ENCODE data around the gene HILPDA. TPM values are rescaled to one million over a fixed set of nuclear protein-coding genes. Genes with fewer than 3 reads are reported as not detected.
"Not testable (repeated sequence)": the region's sequence is repeated elsewhere in the genome, so short reads cannot be mapped to it uniquely, and the experiment has no call there.

Gene HILPDA
- total RNA-seq, 1 donor: 13.8 TPM

GRCh38 chr7:128456255-128456725 is 612 bp downstream of the HILPDA start:
- peaks cover 27% of the 10 kb centered on the region for H4K20me1 ChIP-seq (ENCODE audit: insufficient read depth, low read length)
- H3K4me1 ChIP-seq (ENCODE audit: insufficient read depth, low read length): peaks cover 35% of the 10 kb centered on the region
- DNase-seq (ENCODE audit: insufficient read length, low spot score, missing footprints): no peak
- peak overlapping the region; percentile 96 for H3K27ac ChIP-seq (ENCODE audit: low read depth, low read length)
- H3K27me3 ChIP-seq (ENCODE audit: insufficient read depth, low read length): no peaks in the 10 kb centered on the region
- peaks cover 7% of the 10 kb centered on the region for H3K36me3 ChIP-seq (ENCODE audit: insufficient read depth, low read length)
- H3K9me3 ChIP-seq (ENCODE audit: low read depth, low read length): no peaks in the 10 kb centered on the region
- peak overlapping the region; percentile 90 for H2AFZ ChIP-seq (ENCODE audit: low read length)
- H3K4me2 ChIP-seq (ENCODE audit: insufficient read depth, low read length): peak overlapping the region; percentile 99
- H3K79me2 ChIP-seq (ENCODE audit: insufficient read depth, low read length): peaks cover 34% of the 10 kb centered on the region
- H3K4me3 ChIP-seq (ENCODE audit: insufficient read depth, low read length): peak overlapping the region; percentile 97
- TF ChIP-seq CTCF (IDR thresholded peaks at IDR 0.05; ENCODE audit: extremely low read depth, low read depth, low read length): no peak

DNA sequence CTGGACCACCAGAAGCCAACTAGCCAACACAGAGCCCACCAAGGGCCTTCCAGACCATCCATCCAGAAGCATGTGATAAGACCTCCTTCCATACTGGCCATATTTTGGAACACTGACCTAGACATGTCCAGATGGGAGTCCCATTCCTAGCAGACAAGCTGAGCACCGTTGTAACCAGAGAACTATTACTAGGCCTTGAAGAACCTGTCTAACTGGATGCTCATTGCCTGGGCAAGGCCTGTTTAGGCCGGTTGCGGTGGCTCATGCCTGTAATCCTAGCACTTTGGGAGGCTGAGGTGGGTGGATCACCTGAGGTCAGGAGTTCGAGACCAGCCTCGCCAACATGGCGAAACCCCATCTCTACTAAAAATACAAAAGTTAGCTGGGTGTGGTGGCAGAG is 1.7 kb downstream of the HILPDA start:
- not testable (repeated sequence) for H3K27me3 ChIP-seq (ENCODE audit: insufficient read depth, low read length); H3K36me3 ChIP-seq (ENCODE audit: insufficient read depth, low read length); DNase-seq (ENCODE audit: insufficient read length, low spot score, missing footprints); H3K9me3 ChIP-seq (ENCODE audit: low read depth, low read length); H2AFZ ChIP-seq (ENCODE audit: low read length); H3K4me3 ChIP-seq (ENCODE audit: insufficient read depth, low read length); H3K27ac ChIP-seq (ENCODE audit: low read depth, low read length)
- Histone ChIP-seq H4K20me1 (ENCODE audit: insufficient read depth, low read length) (peaks cover 27% of the 10 kb centered on the region), H3K79me2 (ENCODE audit: insufficient read depth, low read length) (peaks cover 34% of the 10 kb centered on the region), H3K4me2 (ENCODE audit: insufficient read depth, low read length) (peak overlapping the region; percentile 99), H3K4me1 (ENCODE audit: insufficient read depth, low read length) (peaks cover 35% of the 10 kb centered on the region)

DNA sequence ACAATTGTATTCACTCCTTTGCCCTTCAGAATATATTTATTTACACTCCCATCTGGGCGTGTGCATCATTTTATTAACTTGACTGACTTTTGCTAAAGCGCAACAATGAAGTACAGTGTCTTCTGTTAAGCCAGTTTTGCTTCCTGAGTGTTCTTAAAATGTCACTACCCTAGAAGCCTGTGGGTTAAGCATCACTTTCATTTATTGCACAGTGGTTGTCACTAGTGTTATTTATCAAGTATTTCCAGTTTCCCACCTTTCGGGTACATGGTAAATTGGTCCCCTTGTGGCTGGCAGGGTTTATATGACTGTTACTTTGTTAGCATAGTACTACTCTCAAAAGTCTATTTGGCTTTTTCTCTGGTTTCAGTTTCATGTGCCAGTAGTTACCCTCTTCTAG is 3.3 kb downstream of the HILPDA start:
- peaks cover 34% of the 10 kb centered on the region for H3K79me2 ChIP-seq (ENCODE audit: insufficient read depth, low read length)
- no peak overlapping the region for H3K27ac ChIP-seq (ENCODE audit: low read depth, low read length)

GRCh38 chr7:128459394-128459878 is 3.8 kb downstream of the HILPDA start:
- peaks cover 34% of the 10 kb centered on the region for H3K79me2 ChIP-seq (ENCODE audit: insufficient read depth, low read length)
- peak; percentile 78 for DNase-seq (ENCODE audit: insufficient read length, low spot score, missing footprints)
- no peaks in the 10 kb centered on the region for H3K27me3 ChIP-seq (ENCODE audit: insufficient read depth, low read length)
- no peak overlapping the region for H2AFZ ChIP-seq (ENCODE audit: low read length)
- no peak overlapping the region for H3K27ac ChIP-seq (ENCODE audit: low read depth, low read length)
- peaks cover 27% of the 10 kb centered on the region for H4K20me1 ChIP-seq (ENCODE audit: insufficient read depth, low read length)
- H3K4me1 ChIP-seq (ENCODE audit: insufficient read depth, low read length): peaks cover 25% of the 10 kb centered on the region
- H3K4me3 ChIP-seq (ENCODE audit: insufficient read depth, low read length): no peak overlapping the region
- no peak overlapping the region for H3K4me2 ChIP-seq (ENCODE audit: insufficient read depth, low read length)
- H3K36me3 ChIP-seq (ENCODE audit: insufficient read depth, low read length): peaks cover 7% of the 10 kb centered on the region
- peak; percentile 72 for TF ChIP-seq CTCF (IDR thresholded peaks at IDR 0.05; ENCODE audit: extremely low read depth, low read depth, low read length)
- H3K9me3 ChIP-seq (ENCODE audit: low read depth, low read length): no peaks in the 10 kb centered on the region

More for the DNA sequence above, 3.3 kb downstream of the HILPDA start:
- no peak for TF ChIP-seq CTCF (IDR thresholded peaks at IDR 0.05; ENCODE audit: extremely low read depth, low read depth, low read length)
- H2AFZ ChIP-seq (ENCODE audit: low read length): no peak overlapping the region
- no peaks in the 10 kb centered on the region for H3K27me3 ChIP-seq (ENCODE audit: insufficient read depth, low read length)
- DNase-seq (ENCODE audit: insufficient read length, low spot score, missing footprints): peak; percentile 80
- H4K20me1 ChIP-seq (ENCODE audit: insufficient read depth, low read length): peaks cover 27% of the 10 kb centered on the region
- peaks cover 7% of the 10 kb centered on the region for H3K36me3 ChIP-seq (ENCODE audit: insufficient read depth, low read length)
- H3K4me2 ChIP-seq (ENCODE audit: insufficient read depth, low read length): no peak overlapping the region
- no peak overlapping the region for H3K4me3 ChIP-seq (ENCODE audit: insufficient read depth, low read length)
- H3K4me1 ChIP-seq (ENCODE audit: insufficient read depth, low read length): peaks cover 29% of the 10 kb centered on the region
- no peaks in the 10 kb centered on the region for H3K9me3 ChIP-seq (ENCODE audit: low read depth, low read length)

Measured in osteoblast (primary cell).